ENCODE measurements around the gene TENT5C.

TENT5C gene

GRCh38 chr1:117573386-117574023 lies 32.3 kb upstream of the TENT5C start:
- H3K27ac ChIP-seq (ENCODE audit: low read depth, low read length): no peak overlapping the region
- no peaks in the 10 kb centered on the region for H3K9me3 ChIP-seq (ENCODE audit: control insufficient read depth, insufficient read depth, low read depth, low read length)
- no peaks in the 10 kb centered on the region for H3K27me3 ChIP-seq (ENCODE audit: control insufficient read depth, insufficient read depth, low read length)
- H3K4me1 ChIP-seq (ENCODE audit: control insufficient read depth, insufficient read depth, low read length): peaks cover 16% of the 10 kb centered on the region
- H3K4me3 ChIP-seq (ENCODE audit: low read depth, low read length): no peak overlapping the region
- no peak overlapping the region for H3K9ac ChIP-seq (ENCODE audit: low read length)
- H3K36me3 ChIP-seq (ENCODE audit: control insufficient read depth, insufficient read depth, low read length): no peaks in the 10 kb centered on the region

GRCh38 chr1:117574161-117574835 lies 31.6 kb upstream of the TENT5C start:
- Histone ChIP-seq H3K9me3 (ENCODE audit: control insufficient read depth, insufficient read depth, low read depth, low read length) (no peaks in the 10 kb centered on the region), H3K36me3 (ENCODE audit: control insufficient read depth, insufficient read depth, low read length) (no peaks in the 10 kb centered on the region), H3K27ac (ENCODE audit: low read depth, low read length) (no peak overlapping the region), H3K9ac (ENCODE audit: low read length) (no peak overlapping the region), H3K4me3 (ENCODE audit: low read depth, low read length) (no peak overlapping the region), H3K27me3 (ENCODE audit: control insufficient read depth, insufficient read depth, low read length) (no peaks in the 10 kb centered on the region), H3K4me1 (ENCODE audit: control insufficient read depth, insufficient read depth, low read length) (peaks cover 16% of the 10 kb centered on the region)

- Histone ChIP-seq H3K4me3 (ENCODE audit: low read depth, low read length) (no peak overlapping the region), H3K27me3 (ENCODE audit: control insufficient read depth, insufficient read depth, low read length) (no peaks in the 10 kb centered on the region), H3K4me1 (ENCODE audit: control insufficient read depth, insufficient read depth, low read length) (peaks cover 16% of the 10 kb centered on the region), H3K9ac (ENCODE audit: low read length) (no peak overlapping the region), H3K36me3 (ENCODE audit: control insufficient read depth, insufficient read depth, low read length) (no peaks in the 10 kb centered on the region), H3K9me3 (ENCODE audit: control insufficient read depth, insufficient read depth, low read depth, low read length) (no peaks in the 10 kb centered on the region), H3K27ac (ENCODE audit: low read depth, low read length) (no peak overlapping the region)
These were observed 30.1 kb upstream of the TENT5C start for GRCh38 chr1:117575586-117576225.

- Histone ChIP-seq H3K9me3 (ENCODE audit: control insufficient read depth, insufficient read depth, low read depth, low read length) (no peaks in the 10 kb centered on the region), H3K27me3 (ENCODE audit: control insufficient read depth, insufficient read depth, low read length) (no peaks in the 10 kb centered on the region), H3K36me3 (ENCODE audit: control insufficient read depth, insufficient read depth, low read length) (no peaks in the 10 kb centered on the region), H3K4me1 (ENCODE audit: control insufficient read depth, insufficient read depth, low read length) (peaks cover 16% of the 10 kb centered on the region), H3K4me3 (ENCODE audit: low read depth, low read length) (no peak overlapping the region), H3K27ac (ENCODE audit: low read depth, low read length) (no peak overlapping the region), H3K9ac (ENCODE audit: low read length) (no peak overlapping the region)
These were observed 29.6 kb upstream of the TENT5C start for GRCh38 chr1:117576236-117576635.

- no peaks in the 10 kb centered on the region for H3K9me3 ChIP-seq (ENCODE audit: control insufficient read depth, insufficient read depth, low read depth, low read length)
- H3K9ac ChIP-seq (ENCODE audit: low read length): no peak overlapping the region
- no peak overlapping the region for H3K27ac ChIP-seq (ENCODE audit: low read depth, low read length)
- no peak overlapping the region for H3K4me3 ChIP-seq (ENCODE audit: low read depth, low read length)
- no peaks in the 10 kb centered on the region for H3K27me3 ChIP-seq (ENCODE audit: control insufficient read depth, insufficient read depth, low read length)
- no peaks in the 10 kb centered on the region for H3K36me3 ChIP-seq (ENCODE audit: control insufficient read depth, insufficient read depth, low read length)
- peaks cover 16% of the 10 kb centered on the region for H3K4me1 ChIP-seq (ENCODE audit: control insufficient read depth, insufficient read depth, low read length)
These were observed 28.5 kb upstream of the TENT5C start for GRCh38 chr1:117577191-117577885.

- Histone ChIP-seq H3K9ac (ENCODE audit: low read length) (no peak overlapping the region), H3K9me3 (ENCODE audit: control insufficient read depth, insufficient read depth, low read depth, low read length) (no peaks in the 10 kb centered on the region), H3K27ac (ENCODE audit: low read depth, low read length) (no peak overlapping the region), H3K4me3 (ENCODE audit: low read depth, low read length) (no peak overlapping the region), H3K4me1 (ENCODE audit: control insufficient read depth, insufficient read depth, low read length) (peaks cover 16% of the 10 kb centered on the region), H3K27me3 (ENCODE audit: control insufficient read depth, insufficient read depth, low read length) (no peaks in the 10 kb centered on the region), H3K36me3 (ENCODE audit: control insufficient read depth, insufficient read depth, low read length) (no peaks in the 10 kb centered on the region)
These were observed 27.4 kb upstream of the TENT5C start for GRCh38 chr1:117578466-117578865.

- Histone ChIP-seq H3K4me1 (ENCODE audit: control insufficient read depth, insufficient read depth, low read length) (peaks cover 9% of the 10 kb centered on the region), H3K9me3 (ENCODE audit: control insufficient read depth, insufficient read depth, low read depth, low read length) (no peaks in the 10 kb centered on the region), H3K27ac (ENCODE audit: low read depth, low read length) (no peak overlapping the region), H3K36me3 (ENCODE audit: control insufficient read depth, insufficient read depth, low read length) (no peaks in the 10 kb centered on the region), H3K4me3 (ENCODE audit: low read depth, low read length) (no peak overlapping the region), H3K9ac (ENCODE audit: low read length) (no peak overlapping the region), H3K27me3 (ENCODE audit: control insufficient read depth, insufficient read depth, low read length) (no peaks in the 10 kb centered on the region)
These were observed 26.5 kb upstream of the TENT5C start for GRCh38 chr1:117579221-117579906.

- Histone ChIP-seq H3K4me3 (ENCODE audit: low read depth, low read length) (no peak overlapping the region), H3K9ac (ENCODE audit: low read length) (no peak overlapping the region), H3K4me1 (ENCODE audit: control insufficient read depth, insufficient read depth, low read length) (no peaks in the 10 kb centered on the region), H3K27ac (ENCODE audit: low read depth, low read length) (no peak overlapping the region), H3K27me3 (ENCODE audit: control insufficient read depth, insufficient read depth, low read length) (no peaks in the 10 kb centered on the region), H3K9me3 (ENCODE audit: control insufficient read depth, insufficient read depth, low read depth, low read length) (no peaks in the 10 kb centered on the region), H3K36me3 (ENCODE audit: control insufficient read depth, insufficient read depth, low read length) (no peaks in the 10 kb centered on the region)
These were observed 25.4 kb upstream of the TENT5C start for GRCh38 chr1:117580436-117580835.

- H3K4me1 ChIP-seq (ENCODE audit: control insufficient read depth, insufficient read depth, low read length): no peaks in the 10 kb centered on the region
- no peak overlapping the region for H3K27ac ChIP-seq (ENCODE audit: low read depth, low read length)
- no peak overlapping the region for H3K9ac ChIP-seq (ENCODE audit: low read length)
- no peaks in the 10 kb centered on the region for H3K27me3 ChIP-seq (ENCODE audit: control insufficient read depth, insufficient read depth, low read length)
- no peaks in the 10 kb centered on the region for H3K36me3 ChIP-seq (ENCODE audit: control insufficient read depth, insufficient read depth, low read length)
- no peaks in the 10 kb centered on the region for H3K9me3 ChIP-seq (ENCODE audit: control insufficient read depth, insufficient read depth, low read depth, low read length)
- no peak overlapping the region for H3K4me3 ChIP-seq (ENCODE audit: low read depth, low read length)
These were observed 25.0 kb upstream of the TENT5C start for GRCh38 chr1:117580882-117581281.

GRCh38 chr1:117581391-117581943 lies 24.4 kb upstream of the TENT5C start:
- H3K4me1 ChIP-seq (ENCODE audit: control insufficient read depth, insufficient read depth, low read length): no peaks in the 10 kb centered on the region
- no peak overlapping the region for H3K9ac ChIP-seq (ENCODE audit: low read length)
- no peaks in the 10 kb centered on the region for H3K27me3 ChIP-seq (ENCODE audit: control insufficient read depth, insufficient read depth, low read length)
- H3K9me3 ChIP-seq (ENCODE audit: control insufficient read depth, insufficient read depth, low read depth, low read length): no peaks in the 10 kb centered on the region
- H3K36me3 ChIP-seq (ENCODE audit: control insufficient read depth, insufficient read depth, low read length): no peaks in the 10 kb centered on the region
- no peak overlapping the region for H3K4me3 ChIP-seq (ENCODE audit: low read depth, low read length)
- no peak overlapping the region for H3K27ac ChIP-seq (ENCODE audit: low read depth, low read length)
